ENCODE data around the gene BAIAP2. TPM values are rescaled to one million over a fixed set of nuclear protein-coding genes. Genes with fewer than 3 reads are reported as not detected.

BAIAP2 gene
- total and polyA plus RNA-seq, 2 experiments from 2014 or later, result 27.1 to 49.7 TPM

GRCh38 chr17:81132770-81133723 is 98.1 kb downstream of the BAIAP2 start:
- Histone ChIP-seq H3K27me3 (no peaks in the 10 kb centered on the region), H3K4me1 (ENCODE audit: insufficient read depth) (peaks cover 14% of the 10 kb centered on the region)

GRCh38 chr17:81134064-81134781 is 99.3 kb downstream of the BAIAP2 start:
- Histone ChIP-seq H4K20me1 (ENCODE audit: insufficient read depth, poor library complexity, severe bottlenecking) (no peaks in the 10 kb centered on the region), H3K79me2 (no peaks in the 10 kb centered on the region), H3K9me3 (ENCODE audit: low read depth) (no peaks in the 10 kb centered on the region), H3K9me2 (replicated peaks; ENCODE audit: insufficient read depth) (no peaks in the 10 kb centered on the region), H3K36me3 (replicated peaks; ENCODE audit: insufficient read depth, low read depth) (no peaks in the 10 kb centered on the region), H3K4me1 (ENCODE audit: insufficient read depth) (peaks cover 14% of the 10 kb centered on the region), H2AFZ (no peak overlapping the region), H3K27ac (no peak overlapping the region), H3K4me2 (no peak overlapping the region), H3K27me3 (no peaks in the 10 kb centered on the region), H3K4me3 (no peak overlapping the region)
- TF ChIP-seq EZH2phosphoT487 (IDR thresholded peaks at IDR 0.05; ENCODE audit: low read depth, severe bottlenecking, unreplicated experiment) (no peak), CTCF (IDR thresholded peaks at IDR 0.05; ENCODE audit: poor library complexity) (no peak), EZH2 (IDR thresholded peaks at IDR 0.05; ENCODE audit: borderline replicate concordance) (no peak)
- 82% methylated on average over 28 of the region's 28 CpGs for WGBS (ENCODE audit: low lambda C conversion rate, missing lambda C conversion rate)
- no peak for DNase-seq (ENCODE audit: low spot score)

More at GRCh38 chr17:81132770-81133723, 98.1 kb downstream of the BAIAP2 start:
- Histone ChIP-seq H3K9me3 (ENCODE audit: low read depth) (no peaks in the 10 kb centered on the region), H3K27ac (peak overlapping the region; percentile 86), H3K4me2 (no peak overlapping the region), H3K9me2 (replicated peaks; ENCODE audit: insufficient read depth) (no peaks in the 10 kb centered on the region), H3K36me3 (replicated peaks; ENCODE audit: insufficient read depth, low read depth) (no peaks in the 10 kb centered on the region), H4K20me1 (ENCODE audit: insufficient read depth, poor library complexity, severe bottlenecking) (no peaks in the 10 kb centered on the region), H2AFZ (no peak overlapping the region), H3K79me2 (no peaks in the 10 kb centered on the region), H3K4me3 (no peak overlapping the region)
- TF ChIP-seq EZH2phosphoT487 (IDR thresholded peaks at IDR 0.05; ENCODE audit: low read depth, severe bottlenecking, unreplicated experiment), result no peak
- TF ChIP-seq EZH2 (IDR thresholded peaks at IDR 0.05; ENCODE audit: borderline replicate concordance), result no peak
- no peak for TF ChIP-seq CTCF (IDR thresholded peaks at IDR 0.05; ENCODE audit: poor library complexity)
- DNase-seq (ENCODE audit: low spot score), result no peak
- 87% methylated on average over 20 of the region's 22 CpGs for WGBS (ENCODE audit: low lambda C conversion rate, missing lambda C conversion rate)

GRCh38 chr17:81135505-81136278 is 100.7 kb downstream of the BAIAP2 start:
- Histone ChIP-seq H3K27me3 (no peaks in the 10 kb centered on the region), H3K9me3 (ENCODE audit: low read depth) (no peaks in the 10 kb centered on the region), H2AFZ (no peak overlapping the region), H3K36me3 (replicated peaks; ENCODE audit: insufficient read depth, low read depth) (no peaks in the 10 kb centered on the region), H3K9me2 (replicated peaks; ENCODE audit: insufficient read depth) (no peaks in the 10 kb centered on the region), H3K79me2 (no peaks in the 10 kb centered on the region), H3K4me3 (no peak overlapping the region), H4K20me1 (ENCODE audit: insufficient read depth, poor library complexity, severe bottlenecking) (no peaks in the 10 kb centered on the region), H3K4me1 (ENCODE audit: insufficient read depth) (peaks cover 14% of the 10 kb centered on the region), H3K27ac (no peak overlapping the region), H3K4me2 (no peak overlapping the region)
- no peak for DNase-seq (ENCODE audit: low spot score)
- WGBS (ENCODE audit: low lambda C conversion rate, missing lambda C conversion rate), result 90% methylated on average over 28 of the region's 28 CpGs
- TF ChIP-seq CTCF (IDR thresholded peaks at IDR 0.05; ENCODE audit: poor library complexity), result no peak
- TF ChIP-seq EZH2 (IDR thresholded peaks at IDR 0.05; ENCODE audit: borderline replicate concordance), result no peak
- TF ChIP-seq EZH2phosphoT487 (IDR thresholded peaks at IDR 0.05; ENCODE audit: low read depth, severe bottlenecking, unreplicated experiment), result no peak

All from hepatocyte (in vitro differentiated cells).